HG03139 (cell line): ENCODE data around the gene MXRA7.
"Not testable (repeated sequence)": the region's sequence is repeated elsewhere in the genome, so short reads cannot be mapped to it uniquely, and the experiment has no call there.

ENCODE experiments used
- ATAC-seq: cut with Tn5 transposase; IDR thresholded peaks from one replicate; pipeline ENCODE4 v1.9.1; 2021; ENCODE audit not compliant: unreplicated experiment

MXRA7 gene

GRCh38 chr17:76645481-76645880, 65.3 kb downstream of the MXRA7 start:
- ATAC-seq, result no peak

- no peak for ATAC-seq
These were observed 65.8 kb downstream of the MXRA7 start for GRCh38 chr17:76644995-76645394.

GRCh38 chr17:76643553-76644148, 67.1 kb downstream of the MXRA7 start, which contains the start of gene ST6GALNAC1:
Gene ST6GALNAC1 (minus strand): TSS chr17:76643757. CDS start chr17:76643638, 119 bp downstream.
- ATAC-seq, result no peak

- no peak for ATAC-seq
These were observed 67.8 kb downstream of the MXRA7 start for GRCh38 chr17:76642994-76643393.

- ATAC-seq, result no peak
These were observed 68.7 kb downstream of the MXRA7 start for GRCh38 chr17:76642032-76642561.

- no peak for ATAC-seq
These were observed 69.3 kb downstream of the MXRA7 start for GRCh38 chr17:76641501-76641900.

GRCh38 chr17:76640550-76641380, 70.0 kb downstream of the MXRA7 start:
- ATAC-seq, result no peak

GRCh38 chr17:76638263-76638662, 72.5 kb downstream of the MXRA7 start:
- no peak for ATAC-seq

- not testable (repeated sequence) for ATAC-seq
These were observed 74.1 kb downstream of the MXRA7 start for GRCh38 chr17:76636486-76637206.

- no peak for ATAC-seq
These were observed 75.0 kb downstream of the MXRA7 start for GRCh38 chr17:76635659-76636360.

GRCh38 chr17:76635039-76635438, 75.7 kb downstream of the MXRA7 start:
- no peak for ATAC-seq

- ATAC-seq, result no peak
These were observed 77.0 kb downstream of the MXRA7 start for GRCh38 chr17:76633628-76634328.

- ATAC-seq, result no peak
These were observed 78.8 kb downstream of the MXRA7 start for GRCh38 chr17:76631821-76632565.

GRCh38 chr17:76630151-76630550, 80.6 kb downstream of the MXRA7 start:
- ATAC-seq, result no peak
